Measurements from ENCODE around the gene DENND1A.

The DENND1A gene

DNA sequence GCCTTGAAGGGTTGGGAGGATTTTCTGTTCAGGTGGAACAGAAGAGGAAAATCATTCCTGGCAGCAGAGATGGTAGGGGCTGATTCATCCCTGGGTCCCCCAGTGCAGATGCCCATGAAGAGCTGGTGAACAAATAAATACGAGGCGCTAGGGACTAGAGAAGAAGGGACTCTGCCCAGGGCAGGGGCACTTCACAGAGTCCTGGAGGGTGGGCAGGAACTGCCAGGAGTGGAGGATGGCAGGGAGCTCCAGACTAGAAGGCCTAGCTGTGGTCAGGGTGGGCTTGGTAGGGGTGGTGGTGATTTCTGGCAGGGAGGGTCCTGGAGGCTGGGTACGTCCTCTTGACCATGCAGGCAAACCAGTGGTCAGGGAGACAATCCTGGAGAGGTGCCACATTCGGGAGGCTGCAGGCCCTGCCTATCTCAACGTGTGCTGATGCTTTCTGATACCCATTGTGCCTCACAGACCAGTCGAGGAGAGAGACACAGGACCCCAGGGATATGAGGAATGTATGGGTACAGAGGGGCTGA is 504.0 kb downstream of the DENND1A start:
- H3K4me3 ChIP-seq (ENCODE audit: low read depth, low read length): no peak overlapping the region
- in situ Hi-C loops (cut with HindIII; ENCODE audit: low sequenced_read_pairs): no loop called here
- DNase-seq (ENCODE audit: low read depth): no peak
- TF ChIP-seq, protein P1, sequence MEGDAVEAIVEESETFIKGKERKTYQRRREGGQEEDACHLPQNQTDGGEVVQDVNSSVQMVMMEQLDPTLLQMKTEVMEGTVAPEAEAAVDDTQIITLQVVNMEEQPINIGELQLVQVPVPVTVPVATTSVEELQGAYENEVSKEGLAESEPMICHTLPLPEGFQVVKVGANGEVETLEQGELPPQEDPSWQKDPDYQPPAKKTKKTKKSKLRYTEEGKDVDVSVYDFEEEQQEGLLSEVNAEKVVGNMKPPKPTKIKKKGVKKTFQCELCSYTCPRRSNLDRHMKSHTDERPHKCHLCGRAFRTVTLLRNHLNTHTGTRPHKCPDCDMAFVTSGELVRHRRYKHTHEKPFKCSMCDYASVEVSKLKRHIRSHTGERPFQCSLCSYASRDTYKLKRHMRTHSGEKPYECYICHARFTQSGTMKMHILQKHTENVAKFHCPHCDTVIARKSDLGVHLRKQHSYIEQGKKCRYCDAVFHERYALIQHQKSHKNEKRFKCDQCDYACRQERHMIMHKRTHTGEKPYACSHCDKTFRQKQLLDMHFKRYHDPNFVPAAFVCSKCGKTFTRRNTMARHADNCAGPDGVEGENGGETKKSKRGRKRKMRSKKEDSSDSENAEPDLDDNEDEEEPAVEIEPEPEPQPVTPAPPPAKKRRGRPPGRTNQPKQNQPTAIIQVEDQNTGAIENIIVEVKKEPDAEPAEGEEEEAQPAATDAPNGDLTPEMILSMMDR (IDR thresholded peaks at IDR 0.05; ENCODE audit: low read depth, low read length, missing control alignments): no peak

DNA sequence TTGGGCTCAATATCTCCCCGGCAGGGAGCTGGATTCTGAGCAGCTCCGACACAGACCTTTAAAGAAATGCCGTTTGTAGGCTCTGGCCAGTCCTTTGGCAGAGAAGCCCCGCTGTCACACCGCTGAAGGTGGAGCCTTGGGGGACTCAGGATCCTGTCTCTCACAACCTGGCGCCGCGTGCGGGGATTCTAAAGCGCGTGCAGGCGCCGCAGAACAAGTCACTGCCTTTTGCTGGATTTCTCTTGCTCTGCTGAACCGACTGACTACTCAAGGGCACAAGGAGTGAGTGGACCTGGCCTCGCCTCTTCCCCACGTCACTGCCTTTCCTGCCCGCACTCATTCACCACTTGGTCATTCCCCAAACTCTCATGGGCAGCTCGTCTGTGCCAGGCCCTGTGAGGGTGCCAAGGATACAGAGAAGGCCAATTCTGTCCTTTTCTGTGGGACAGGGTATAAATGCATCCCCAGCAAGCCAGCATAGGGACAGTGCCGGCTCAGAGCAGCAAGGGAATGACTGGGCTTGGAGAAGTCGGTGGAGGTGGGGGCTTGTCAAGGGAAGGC is 504.6 kb downstream of the DENND1A start:
- DNase-seq (ENCODE audit: low read depth): no peak
- TF ChIP-seq, protein P1 (IDR thresholded peaks at IDR 0.05; ENCODE audit: low read depth, low read length, missing control alignments): no peak
- in situ Hi-C loops (cut with HindIII; ENCODE audit: low sequenced_read_pairs): no loop called here
- H3K4me3 ChIP-seq (ENCODE audit: low read depth, low read length): no peak overlapping the region

DNA sequence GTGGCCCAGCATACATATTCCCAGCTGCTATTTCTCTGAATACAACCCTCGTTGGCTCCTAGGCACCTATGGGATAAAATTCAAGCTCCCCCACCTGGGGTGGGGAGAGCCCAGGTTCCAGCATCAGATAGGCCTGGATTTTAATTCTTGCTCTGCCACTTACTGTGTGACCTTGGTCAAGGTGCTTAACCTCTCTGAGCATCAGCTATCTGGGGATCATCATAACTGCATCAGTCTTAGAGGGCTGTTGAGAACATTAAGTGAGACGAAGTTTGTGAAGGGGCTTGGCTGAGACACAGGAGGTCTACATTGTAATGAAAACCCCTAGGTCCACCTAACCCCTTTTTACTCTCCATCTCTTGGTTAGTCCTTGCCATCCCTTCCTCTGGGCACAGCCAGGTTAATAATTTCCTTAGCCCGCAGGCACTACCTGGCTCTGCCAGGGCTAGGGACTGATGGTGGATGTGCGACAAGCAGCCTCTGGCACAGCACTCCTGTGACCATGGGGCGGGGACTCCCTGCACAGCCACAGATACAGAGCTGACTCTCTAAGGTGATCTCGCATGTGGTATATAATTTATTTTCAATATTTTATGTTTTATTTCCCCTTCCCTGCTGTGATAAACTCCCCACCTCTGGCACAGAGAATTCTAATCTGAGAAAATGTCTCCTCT is 505.2 kb downstream of the DENND1A start:
- in situ Hi-C loops (cut with HindIII; ENCODE audit: low sequenced_read_pairs): no loop called here
- no peak overlapping the region for H3K4me3 ChIP-seq (ENCODE audit: low read depth, low read length)
- no peak for DNase-seq (ENCODE audit: low read depth)
- TF ChIP-seq, protein P1 (IDR thresholded peaks at IDR 0.05; ENCODE audit: low read depth, low read length, missing control alignments): no peak

DNA sequence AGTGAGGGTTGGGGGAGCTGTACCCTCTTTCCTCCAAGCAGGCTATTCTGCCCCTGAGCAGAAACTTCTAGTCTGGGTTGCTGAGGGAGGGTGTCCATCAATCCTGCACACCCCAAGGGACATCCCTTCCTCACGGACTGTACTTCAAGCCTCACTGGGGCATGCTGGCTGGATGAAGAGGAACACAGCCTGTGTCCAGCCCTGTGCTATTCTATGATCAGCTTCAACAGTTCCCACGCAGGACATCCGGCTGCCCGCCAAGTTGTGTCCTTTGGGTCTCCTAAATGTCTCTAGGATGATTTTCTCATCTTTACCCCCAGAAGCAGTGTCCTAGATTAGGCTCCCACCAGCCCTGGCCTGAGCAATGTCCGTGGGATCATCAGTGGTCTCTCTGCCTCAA is 505.8 kb downstream of the DENND1A start:
- TF ChIP-seq, protein P1 (IDR thresholded peaks at IDR 0.05; ENCODE audit: low read depth, low read length, missing control alignments): no peak
- no peak for DNase-seq (ENCODE audit: low read depth)
- in situ Hi-C loops (cut with HindIII; ENCODE audit: low sequenced_read_pairs): no loop called here

DNA sequence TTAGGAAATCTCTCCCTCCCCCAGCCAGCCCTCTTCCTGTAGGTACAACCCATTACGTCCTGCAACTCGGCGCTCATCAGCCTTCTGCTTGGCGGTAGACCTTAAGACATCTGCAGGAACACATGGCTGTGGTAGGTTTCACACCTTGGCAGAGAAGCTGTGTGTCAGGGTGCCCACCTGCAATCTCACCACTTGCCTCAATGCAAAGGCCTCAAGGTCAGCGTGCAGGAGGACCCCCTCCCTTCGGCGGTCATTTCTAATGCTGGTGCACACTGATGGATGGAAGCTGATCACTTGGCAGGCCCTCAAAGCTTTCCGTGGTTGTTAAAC is 506.6 kb downstream of the DENND1A start:
- TF ChIP-seq, protein P1 (IDR thresholded peaks at IDR 0.05; ENCODE audit: low read depth, low read length, missing control alignments): no peak
- H3K4me3 ChIP-seq (ENCODE audit: low read depth, low read length): no peak overlapping the region
- in situ Hi-C loops (cut with HindIII; ENCODE audit: low sequenced_read_pairs): no loop called here
- no peak for DNase-seq (ENCODE audit: low read depth)

More for the DNA sequence above, 505.8 kb downstream of the DENND1A start:
- no peak overlapping the region for H3K4me3 ChIP-seq (ENCODE audit: low read depth, low read length)

DNA sequence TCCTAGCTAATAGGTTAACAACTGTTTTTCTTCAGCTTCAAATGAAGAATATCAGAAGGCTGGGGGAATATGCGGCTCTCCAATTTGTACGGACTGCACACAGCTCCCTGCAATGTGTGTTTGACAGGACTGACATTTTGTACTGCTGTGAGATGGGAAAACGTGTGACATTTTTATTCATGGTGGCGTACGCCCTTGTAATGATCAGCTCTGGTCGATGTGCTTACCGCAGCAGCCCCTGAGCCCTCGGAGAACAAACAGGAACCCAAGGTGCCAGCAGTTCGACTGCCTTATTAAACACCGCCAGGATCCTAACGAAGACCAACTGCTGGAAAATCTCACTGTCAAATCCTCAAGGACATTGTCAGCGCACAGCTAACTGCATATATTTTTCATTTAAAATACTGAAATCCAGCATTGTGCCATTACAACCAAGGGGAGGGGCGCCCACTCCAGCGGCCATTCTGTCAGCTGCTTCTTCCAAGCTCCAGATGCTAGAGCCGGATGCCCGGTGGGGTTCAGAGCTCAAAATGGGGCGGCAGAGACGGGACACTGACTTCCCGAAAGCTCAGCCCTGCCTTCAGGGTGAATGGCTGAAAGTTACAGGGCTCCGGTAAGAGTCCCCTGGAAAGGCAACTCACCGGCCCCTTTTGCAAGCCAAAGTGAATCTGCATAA is 507.2 kb downstream of the DENND1A start:
- H3K4me3 ChIP-seq (ENCODE audit: low read depth, low read length): no peak overlapping the region
- TF ChIP-seq, protein P1 (IDR thresholded peaks at IDR 0.05; ENCODE audit: low read depth, low read length, missing control alignments): no peak
- in situ Hi-C loops (cut with HindIII; ENCODE audit: low sequenced_read_pairs): no loop called here
- no peak for DNase-seq (ENCODE audit: low read depth)
